ENCODE data around the gene N4BP2.
"Not testable (repeated sequence)": the region's sequence is repeated elsewhere in the genome, so short reads cannot be mapped to it uniquely, and the experiment has no call there.

N4BP2 gene

GRCh38 chr4:40093400-40093799 lies 36.8 kb downstream of the N4BP2 start:
- not testable (repeated sequence) for DNase-seq

GRCh38 chr4:40099010-40099409 lies 42.4 kb downstream of the N4BP2 start:
- DNase-seq: no peak

- not testable (repeated sequence) for DNase-seq
Observed at GRCh38 chr4:40107150-40107549, 50.5 kb downstream of the N4BP2 start.

- DNase-seq: no peak
Observed at GRCh38 chr4:40112027-40112792, 55.6 kb downstream of the N4BP2 start.

- DNase-seq: no peak
Observed at GRCh38 chr4:40114206-40114605, 57.6 kb downstream of the N4BP2 start.

- no peak for DNase-seq
Observed at GRCh38 chr4:40118861-40119260, 62.2 kb downstream of the N4BP2 start.

- DNase-seq: no peak
Observed at GRCh38 chr4:40119344-40119743, 62.7 kb downstream of the N4BP2 start.

- DNase-seq: no peak
Observed at GRCh38 chr4:40121515-40121914, 64.9 kb downstream of the N4BP2 start.

- DNase-seq: no peak
Observed at GRCh38 chr4:40122941-40123340, 66.3 kb downstream of the N4BP2 start.

- no peak for DNase-seq
Observed at GRCh38 chr4:40124690-40125089, 68.0 kb downstream of the N4BP2 start.

- DNase-seq: no peak
Observed at GRCh38 chr4:40130401-40131036, 73.9 kb downstream of the N4BP2 start.

- no peak for DNase-seq
Observed at GRCh38 chr4:40132816-40133215, 76.2 kb downstream of the N4BP2 start.

- DNase-seq: no peak
Observed at GRCh38 chr4:40134206-40134917, 77.7 kb downstream of the N4BP2 start.

- DNase-seq: not testable (repeated sequence)
Observed at GRCh38 chr4:40136202-40136601, 79.6 kb downstream of the N4BP2 start.

- no peak for DNase-seq
Observed at GRCh38 chr4:40140196-40140595, 83.5 kb downstream of the N4BP2 start.

GRCh38 chr4:40140597-40140996 lies 83.9 kb downstream of the N4BP2 start:
- DNase-seq: not testable (repeated sequence)

- peak; percentile 26 for DNase-seq
Observed at GRCh38 chr4:40143926-40144508, 87.4 kb downstream of the N4BP2 start.

GRCh38 chr4:40144716-40145115 lies 88.1 kb downstream of the N4BP2 start:
- DNase-seq: no peak

- not testable (repeated sequence) for DNase-seq
Observed at GRCh38 chr4:40147490-40147889, 90.8 kb downstream of the N4BP2 start.

GRCh38 chr4:40149960-40150385 lies 93.3 kb downstream of the N4BP2 start:
- peak; percentile 68 for DNase-seq

GRCh38 chr4:40150932-40151331 lies 94.3 kb downstream of the N4BP2 start:
- DNase-seq: no peak

GRCh38 chr4:40152637-40153036 lies 96.0 kb downstream of the N4BP2 start:
- no peak for DNase-seq

- DNase-seq: no peak
Observed at GRCh38 chr4:40157436-40157835, 100.8 kb downstream of the N4BP2 start.

Data from stimulated activated CD8-positive, alpha-beta memory T cell treated with anti-CD3 and anti-CD28 coated beads, Interleukin-4, amount 100 ng/mL, for 48 hours (primary cell).